OCI-M1 (cell line): ENCODE data around the gene EEIG1.
A peak's percentile ranks its signal among the peaks of the same experiment; 100 is the strongest.

Experiments
- DNase-seq: peaks from one replicate; lab custom pipeline; 2025; lab: John Stamatoyannopoulos, UW

The EEIG1 gene

GRCh38 chr9:127959841-127960409, 20.9 kb downstream of the EEIG1 start:
- no peak for DNase-seq

GRCh38 chr9:127959398-127959797, 21.4 kb downstream of the EEIG1 start:
- DNase-seq = no peak

GRCh38 chr9:127958728-127959127, 22.1 kb downstream of the EEIG1 start:
- DNase-seq = no peak

GRCh38 chr9:127955294-127956015, 25.3 kb downstream of the EEIG1 start:
- DNase-seq = peak; percentile 49

GRCh38 chr9:127954831-127955293, 25.9 kb downstream of the EEIG1 start:
- DNase-seq = no peak

- no peak for DNase-seq
These were observed 26.9 kb downstream of the EEIG1 start for GRCh38 chr9:127953768-127954505.

GRCh38 chr9:127953154-127953553, 27.6 kb downstream of the EEIG1 start:
- no peak for DNase-seq

- no peak for DNase-seq
These were observed 30.1 kb downstream of the EEIG1 start for GRCh38 chr9:127950513-127951289.

- peak; percentile 28 for DNase-seq
These were observed 30.8 kb downstream of the EEIG1 start for GRCh38 chr9:127949827-127950512.

- DNase-seq = no peak
These were observed 32.7 kb downstream of the EEIG1 start for GRCh38 chr9:127947841-127948710.

GRCh38 chr9:127946728-127947127, 34.1 kb downstream of the EEIG1 start:
- no peak for DNase-seq

GRCh38 chr9:127945942-127946341, 34.8 kb downstream of the EEIG1 start:
- DNase-seq = no peak

- no peak for DNase-seq
These were observed 35.5 kb downstream of the EEIG1 start for GRCh38 chr9:127945338-127945737.

GRCh38 chr9:127944586-127945218, 36.1 kb downstream of the EEIG1 start:
- DNase-seq = no peak

- DNase-seq = peak; percentile 83
These were observed 37.1 kb downstream of the EEIG1 start for GRCh38 chr9:127943731-127944144.

GRCh38 chr9:127943011-127943662, 37.7 kb downstream of the EEIG1 start:
- DNase-seq = no peak

- DNase-seq = peak; percentile 72
These were observed 38.4 kb downstream of the EEIG1 start for GRCh38 chr9:127942216-127943010.

GRCh38 chr9:127941961-127942215, 38.9 kb downstream of the EEIG1 start:
- DNase-seq = no peak
